ENCODE measurements around the gene EPB41L2.

DNA sequence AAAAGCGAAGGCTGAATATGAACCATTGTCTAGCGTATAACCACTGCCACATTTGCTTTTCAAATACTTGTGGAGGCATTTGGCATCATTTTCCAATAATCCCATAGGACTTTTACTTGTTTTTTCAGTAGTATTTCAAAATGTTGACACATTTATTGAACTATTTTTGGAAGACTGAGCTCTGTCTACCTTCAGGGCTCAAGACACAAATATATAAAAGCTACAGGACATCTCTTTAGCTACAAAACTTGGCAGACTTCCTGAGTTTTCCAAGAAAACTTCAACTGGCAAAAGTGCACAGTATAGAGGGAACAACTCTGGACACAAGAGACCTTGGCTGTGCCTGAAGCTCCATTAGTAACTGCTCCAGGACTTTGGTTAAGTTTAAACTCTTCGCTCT, 13.4 kb downstream of the EPB41L2 start:
- TF ChIP-seq POLR2AphosphoS5 (IDR thresholded peaks at IDR 0.05): no peak
- TF ChIP-seq, protein P1, sequence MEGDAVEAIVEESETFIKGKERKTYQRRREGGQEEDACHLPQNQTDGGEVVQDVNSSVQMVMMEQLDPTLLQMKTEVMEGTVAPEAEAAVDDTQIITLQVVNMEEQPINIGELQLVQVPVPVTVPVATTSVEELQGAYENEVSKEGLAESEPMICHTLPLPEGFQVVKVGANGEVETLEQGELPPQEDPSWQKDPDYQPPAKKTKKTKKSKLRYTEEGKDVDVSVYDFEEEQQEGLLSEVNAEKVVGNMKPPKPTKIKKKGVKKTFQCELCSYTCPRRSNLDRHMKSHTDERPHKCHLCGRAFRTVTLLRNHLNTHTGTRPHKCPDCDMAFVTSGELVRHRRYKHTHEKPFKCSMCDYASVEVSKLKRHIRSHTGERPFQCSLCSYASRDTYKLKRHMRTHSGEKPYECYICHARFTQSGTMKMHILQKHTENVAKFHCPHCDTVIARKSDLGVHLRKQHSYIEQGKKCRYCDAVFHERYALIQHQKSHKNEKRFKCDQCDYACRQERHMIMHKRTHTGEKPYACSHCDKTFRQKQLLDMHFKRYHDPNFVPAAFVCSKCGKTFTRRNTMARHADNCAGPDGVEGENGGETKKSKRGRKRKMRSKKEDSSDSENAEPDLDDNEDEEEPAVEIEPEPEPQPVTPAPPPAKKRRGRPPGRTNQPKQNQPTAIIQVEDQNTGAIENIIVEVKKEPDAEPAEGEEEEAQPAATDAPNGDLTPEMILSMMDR (IDR thresholded peaks at IDR 0.05 in 8 of 11, conservative IDR thresholded peaks at IDR 0.05 in 3 of 11): no peak

All from spleen (tissue), 7 donors.